ENCODE measurements around the gene ZC3H12C.

- TF ChIP-seq CTCF (conservative IDR thresholded peaks at IDR 0.05; ENCODE audit: low read depth, low read length) (no peak), POLR2A (IDR thresholded peaks at IDR 0.05; ENCODE audit: low read depth, low read length) (no peak), ELK1 (IDR thresholded peaks at IDR 0.05; ENCODE audit: borderline replicate concordance, low read depth, low read length) (no peak), MXI1 (IDR thresholded peaks at IDR 0.05; ENCODE audit: borderline replicate concordance, low read depth, low read length) (no peak), USF2 (IDR thresholded peaks at IDR 0.05; ENCODE audit: low read depth, low read length) (no peak)
These were observed 83.3 kb downstream of the ZC3H12C start for GRCh38 chr11:110176366-110177085.

Data from IMR-90 (cell line).